K562 (cell line): ENCODE measurements around the gene CHTOP. TPM values are rescaled to one million over a fixed set of nuclear protein-coding genes. Genes with fewer than 3 reads are reported as not detected.

ENCODE experiments used
- ATAC-seq: fragments of 200-7000 bp; cut with Tn5 transposase; 3 replicates; pipeline ENCODE4 v1.9.1; 2020; ENCODE audit warnings: moderate library complexity
- BruUV-seq: library from RNA; stranded (reverse); fragments of 400-500 nt; replicated peaks from 2 replicates; lab custom pipeline; 2021; lab: Mats Ljungman, UMichigan
- CTCF ChIA-PET: fragments of 300-600 bp; formaldehyde crosslinking; extraction: SDS; loops from one replicate; lab custom pipeline; 2021; ENCODE audit warnings: low intra/inter-chr PET ratio; lab: Yijun Ruan, JAX
- POLR2A ChIA-PET: fragments of 300-600, 350-650 bp; sonication (Branson Sonifier 250); formaldehyde crosslinking; extraction: SDS; loops from one replicate; lab custom pipeline; 2021; ENCODE audit warnings: antibody characterized with exemption, inconsistent platforms; lab: Yijun Ruan, JAX
- DNase-seq, 4 experiments: peaks; one replicate each; pipeline versions ENCODE4 v3.0.0 to v3.0.0-alpha.2; 2011 to 2018; ENCODE audit warnings: low spot score in 3 of 4, mixed read lengths in 3 of 4; ENCODE audit errors: extremely low read depth in 1 of 4
- FAIRE-seq: peaks from 2 replicates; lab custom pipeline; 2011; peaks lifted over from hg19 to GRCh38; lab: Jason Lieb, UNC
- H2AFZ ChIP-seq: 2 replicates; pipeline ENCODE4 v1.6.0; 2011; ENCODE audit warnings: low read depth, low read length, control low read depth, inconsistent platforms
- H3K27ac ChIP-seq: fragments of 200-600 bp; 3 replicates; pipeline ENCODE4 v1.8.0; 2011; ENCODE audit warnings: low read depth, mild to moderate bottlenecking, control low read depth, inconsistent platforms, low read length, moderate library complexity, mixed read lengths; ENCODE audit errors: extremely low read depth
- H3K27me3 ChIP-seq, 2 experiments: fragments of 300-600 bp in 1 of 2; 2 replicates in 1 of 2; 3 replicates in 1 of 2; pipeline versions ENCODE4 v1.6.0 to v1.8.0; 2011; ENCODE audit warnings: inconsistent platforms in 2 of 2, low read length in 2 of 2, mild to moderate bottlenecking in 1 of 2, mixed read lengths in 1 of 2, moderate library complexity in 1 of 2; ENCODE audit not compliant: control insufficient read depth in 2 of 2, insufficient read depth in 2 of 2
- H3K36me3 ChIP-seq: fragments of 300-600 bp; 3 replicates; pipeline ENCODE4 v1.8.0; 2011; ENCODE audit warnings: mild to moderate bottlenecking, low read length, inconsistent platforms; ENCODE audit not compliant: control insufficient read depth, insufficient read depth
- H3K4me1 ChIP-seq, 2 experiments: fragments of 200-600 bp in 1 of 2; replicated peaks in 1 of 2; 2 replicates in 1 of 2; 3 replicates in 1 of 2; pipeline versions ENCODE4 v1.5.1 to v1.8.0; 2011; ENCODE audit warnings: inconsistent platforms in 2 of 2, low read length in 2 of 2, mild to moderate bottlenecking in 1 of 2, mixed read lengths in 1 of 2, moderate library complexity in 1 of 2; ENCODE audit not compliant: control insufficient read depth in 2 of 2, insufficient read depth in 2 of 2
- H3K4me2 ChIP-seq: 2 replicates; pipeline ENCODE4 v1.6.1; 2011; ENCODE audit warnings: low read length, control low read depth, inconsistent platforms, mixed read lengths; ENCODE audit not compliant: insufficient read depth
- H3K4me3 ChIP-seq: fragments of 200-600 bp; sonication (generic), shearing (Covaris generic); 2 replicates; pipeline ENCODE4 v1.5.1; 2016; ENCODE audit warnings: control low read depth, inconsistent platforms
- H3K79me2 ChIP-seq: fragments of 200-600 bp; 3 replicates; pipeline ENCODE4 v1.8.0; 2011; ENCODE audit warnings: low read length, inconsistent platforms; ENCODE audit not compliant: control insufficient read depth, insufficient read depth
- H3K9ac ChIP-seq, 2 experiments: 2 replicates each; pipeline versions ENCODE4 v1.6.0 to v1.6.1; 2011; ENCODE audit warnings: low read depth in 2 of 2, low read length in 2 of 2, control low read depth in 1 of 2, inconsistent platforms in 1 of 2, mild to moderate bottlenecking in 1 of 2, mixed read lengths in 1 of 2; ENCODE audit not compliant: insufficient read depth in 1 of 2
- H3K9me1 ChIP-seq: one replicate; pipeline ENCODE4 v1.6.0; 2011; ENCODE audit warnings: inconsistent platforms, mild to moderate bottlenecking, low read length, moderate library complexity; ENCODE audit not compliant: control insufficient read depth, insufficient read depth
- H3K9me3 ChIP-seq: replicated peaks from 2 replicates; pipeline ENCODE4 v1.5.1; 2011; ENCODE audit warnings: low read depth, low read length, inconsistent platforms; ENCODE audit not compliant: control insufficient read depth, insufficient read depth
- H4K20me1 ChIP-seq: replicated peaks from 2 replicates; pipeline ENCODE4 v1.6.1; 2011; ENCODE audit warnings: low read length, inconsistent platforms, mixed read lengths; ENCODE audit not compliant: control insufficient read depth, insufficient read depth
- COPS2 ChIP-seq: fragments of 450-650 bp; conservative IDR thresholded peaks from 2 replicates; pipeline ENCODE4 v1.6.1; 2016; ENCODE audit warnings: mild to moderate bottlenecking, moderate library complexity
- FIP1L1 ChIP-seq: fragments of 200-400 bp; formaldehyde crosslinking; IDR thresholded peaks from 2 replicates; pipeline ENCODE4 v1.6.1; 2018; ENCODE audit warnings: mild to moderate bottlenecking, low read depth, low read length; ENCODE audit not compliant: poor library complexity, severe bottlenecking
- FOS ChIP-seq: IDR thresholded peaks from 3 replicates; pipeline ENCODE4 v1.6.1; 2011; ENCODE audit not compliant: insufficient read length; ENCODE audit errors: extremely low read depth
- RBM25 ChIP-seq: fragments of 200-400 bp; formaldehyde crosslinking; IDR thresholded peaks from 2 replicates; pipeline ENCODE4 v1.6.1; 2018; ENCODE audit warnings: low read length, low read depth, moderate library complexity; ENCODE audit not compliant: severe bottlenecking
- SAFB ChIP-seq: fragments of 200-400 bp; formaldehyde crosslinking; IDR thresholded peaks from 2 replicates; pipeline ENCODE4 v1.6.1; 2017; ENCODE audit warnings: low read depth, low read length, borderline replicate concordance
- SAP30 ChIP-seq: fragments of 200-600 bp; sonication (generic); IDR thresholded peaks from 2 replicates; pipeline ENCODE4 v1.6.1; 2012; ENCODE audit warnings: borderline replicate concordance, low read depth, mild to moderate bottlenecking, moderate library complexity, low read length, control low read depth, inconsistent platforms; ENCODE audit not compliant: insufficient read depth, poor library complexity, severe bottlenecking
- STAG1 ChIP-seq: sonication (generic); formaldehyde crosslinking; IDR thresholded peaks from 2 replicates; pipeline ENCODE4 v1.5.0; 2020; ENCODE audit warnings: missing genetic modification reagents, borderline replicate concordance
- ZFP91 ChIP-seq: sonication (generic); formaldehyde crosslinking; IDR thresholded peaks from 2 replicates; pipeline ENCODE4 v1.8.0; 2022; ENCODE audit warnings: mild to moderate bottlenecking, missing genetic modification reagents
- ZNF184 ChIP-seq: sonication (generic); formaldehyde crosslinking; IDR thresholded peaks from 2 replicates; pipeline ENCODE4 v1.5.0; 2020; ENCODE audit warnings: missing genetic modification reagents
- ZNF408 ChIP-seq: fragments of 250-450 bp; sonication (Bioruptor Pico); IDR thresholded peaks from 2 replicates; pipeline ENCODE4 v1.4.0; 2020; ENCODE audit warnings: low read depth, mild to moderate bottlenecking, moderate library complexity
- WGBS: fragments of 100-300 bp; shearing (Covaris generic); methylation state at CpG from one replicate; pipeline ENCODE4 v1.1.6; 2016; ENCODE audit warnings: low coverage, mixed read lengths; ENCODE audit not compliant: insufficient coverage; ENCODE audit errors: missing lambda C conversion rate; 5-methylcytosine and 5-hydroxymethylcytosine counted together
- in situ Hi-C: fragments of 300-500 bp; cut with MboI; formaldehyde crosslinking; loops from 4 replicates; pipeline ENCODE4 v1.15.0; 2018; ENCODE audit warnings: inconsistent platforms, mixed read lengths
- intact Hi-C: fragments of 100-400 bp; cut with micrococcal nuclease; formaldehyde crosslinking; loops from 2 replicates; pipeline ENCODE4 v1.14.2; 2022
- polyA plus RNA-seq, 8 experiments: library from polyadenylated mRNA; depleted of rRNA in 4 of 8; stranded (reverse) in 5 of 8; unstranded in 3 of 8; fragments of >200 nt; fragmentation: Nextera tagmentation in 2 of 8; fragmentation: Illumina TruSeq in 1 of 8; extraction: Ambion mirVana in 2 of 8; extraction: Trizol in 1 of 8; gene quantifications; 2 replicates each; pipeline versions ENCODE4 v1.2.1 to v1.2.3, GENCODE V29; 2011 to 2014; ENCODE audit warnings: inconsistent platforms in 1 of 8, missing spikeins in 1 of 8
- total RNA-seq, 7 experiments: library from RNA; depleted of rRNA in 6 of 7; stranded (reverse); fragments of >200 nt in 6 of 7; fragmentation: Illumina TruSeq in 2 of 7; extraction: Trizol in 2 of 7; gene quantifications; 2 replicates each; pipeline versions ENCODE4 v1.2.1 to v1.2.3, GENCODE V29; 2011 to 2021; ENCODE audit warnings: low replicate concordance in 1 of 7

Gene CHTOP
- total and polyA plus RNA-seq, 9 of the 15 experiments (the other 6 are each of a cell fraction or from before 2014, with no cell fraction given), result 10.2 to 91.8 (median 60.8) TPM

DNA sequence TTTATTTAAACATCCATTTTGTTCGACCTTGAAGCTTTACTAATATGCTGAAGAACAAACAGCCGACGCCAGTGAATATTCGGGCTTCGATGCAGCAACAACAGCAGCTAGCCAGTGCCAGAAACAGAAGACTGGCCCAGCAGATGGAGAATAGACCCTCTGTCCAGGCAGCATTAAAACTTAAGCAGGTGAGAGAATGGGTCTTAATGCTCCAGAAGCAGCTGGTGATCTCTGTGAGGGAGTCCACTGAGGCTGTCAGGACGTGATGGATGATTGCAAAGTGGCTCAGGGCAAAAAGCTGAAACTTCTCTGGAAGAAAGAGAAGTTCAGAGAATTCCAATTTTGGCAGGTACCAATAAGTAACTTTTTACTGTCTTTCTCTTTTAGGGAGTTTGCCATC, 4.4 kb downstream of the CHTOP start:
- ATAC-seq, result no peak
- Histone ChIP-seq H3K9me1 (no peaks in the 10 kb centered on the region), H3K27ac (no peak overlapping the region), H3K27me3 (no peaks in the 10 kb centered on the region), H2AFZ (no peak overlapping the region), H3K4me1 (peaks cover 9 to 10% of the 10 kb centered on the region in 2 experiments; a peak in 4 of 5 replicates), H3K4me3 (no peak overlapping the region), H3K4me2 (no peak overlapping the region), H3K79me2 (peaks cover 57% of the 10 kb centered on the region), H3K9ac (no peak overlapping the region), H3K9me3 (no peaks in the 10 kb centered on the region), H4K20me1 (no peaks in the 10 kb centered on the region; the same call in 1 of the 2 replicates), H3K36me3 (peaks cover 78% of the 10 kb centered on the region)
- ChIA-PET POLR2A (interaction anchor here (0.6 to 11.6 kb wide), 6 partner anchors 10 to 290 kb away, joined by 3 to 205 read pairs (median 6); partner anchors contain the start of genes S100A1 and S100A13), CTCF (no interaction called here)
- in situ Hi-C loops, result no loop called here
- intact Hi-C loops, result no loop called here
- no peak for DNase-seq
- BruUV-seq, result no TSS peak
- no peak for FAIRE-seq
- whole genome bisulfite sequencing, result 95% methylated on average over 6 of the region's 6 CpGs
- TF ChIP-seq COPS2 (no peak), SAFB (no peak), ZFP91 (no peak), STAG1 (no peak), SAP30 (no peak), RBM25 (no peak), FOS (no peak), ZNF408 (CRISPR knock-in tag) (no peak), ZNF184 (CRISPR knock-in tag) (no peak), FIP1L1 (no peak)
- TF ChIP-seq, all 486 proteins: peak for 0
